NCI-H2029 (cell line): ENCODE measurements around the gene INPPL1.

Experiments
- DNase-seq: peaks from one replicate; lab custom pipeline; 2025; lab: John Stamatoyannopoulos, UW

The INPPL1 gene

GRCh38 chr11:72287293-72287692 lies 62.7 kb downstream of the INPPL1 start:
- DNase-seq = no peak
